Astrocyte (in vitro differentiated cells and primary cell): ENCODE data around the gene CARD14.

ENCODE experiments used
- EZH2 ChIP-seq: IDR thresholded peaks from 2 replicates; pipeline ENCODE4 v1.6.1; 2012; ENCODE audit warnings: mild to moderate bottlenecking, low read length, inconsistent platforms; ENCODE audit not compliant: insufficient read depth
- TF ChIP-seq, protein P1 (sequence below): IDR thresholded peaks from 2 replicates; pipeline ENCODE4 v1.5.1; 2011; ENCODE audit warnings: low read depth, mild to moderate bottlenecking, inconsistent platforms, low read length, moderate library complexity; ENCODE audit not compliant: insufficient read depth

DNA sequence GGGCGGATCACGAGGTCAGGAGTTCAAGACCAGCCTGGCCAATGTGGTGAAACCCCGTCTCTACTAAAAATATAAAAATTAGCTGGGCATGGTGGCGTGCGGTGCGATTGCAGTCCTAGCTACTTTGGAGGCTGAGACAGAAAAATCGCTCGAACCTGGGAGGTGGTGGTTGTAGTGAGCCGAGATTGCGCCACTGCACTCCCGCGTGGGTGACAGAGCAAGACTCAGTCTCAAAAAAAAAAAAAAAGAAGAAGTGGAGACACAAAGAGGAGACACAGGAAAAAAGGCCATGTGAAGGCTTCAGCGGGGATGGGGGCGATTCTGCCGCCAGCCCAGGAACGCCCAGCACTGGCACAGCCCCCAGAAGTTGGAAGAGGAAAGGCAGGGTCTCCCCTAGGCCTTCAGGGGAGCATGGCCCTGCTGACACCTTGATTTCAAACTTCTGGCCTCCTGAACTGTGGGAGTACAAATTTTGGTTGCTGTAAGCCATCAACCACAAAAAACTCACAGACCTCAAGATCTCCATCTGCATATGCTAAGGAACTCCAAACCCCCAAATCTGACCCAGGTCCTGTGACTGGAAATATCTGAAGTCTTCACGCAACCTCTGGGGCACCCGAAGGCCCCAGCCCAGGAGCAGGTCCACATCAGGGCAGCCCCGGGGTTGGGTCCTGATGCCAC, 43.3 kb downstream of the CARD14 start:
- TF ChIP-seq, protein P1, sequence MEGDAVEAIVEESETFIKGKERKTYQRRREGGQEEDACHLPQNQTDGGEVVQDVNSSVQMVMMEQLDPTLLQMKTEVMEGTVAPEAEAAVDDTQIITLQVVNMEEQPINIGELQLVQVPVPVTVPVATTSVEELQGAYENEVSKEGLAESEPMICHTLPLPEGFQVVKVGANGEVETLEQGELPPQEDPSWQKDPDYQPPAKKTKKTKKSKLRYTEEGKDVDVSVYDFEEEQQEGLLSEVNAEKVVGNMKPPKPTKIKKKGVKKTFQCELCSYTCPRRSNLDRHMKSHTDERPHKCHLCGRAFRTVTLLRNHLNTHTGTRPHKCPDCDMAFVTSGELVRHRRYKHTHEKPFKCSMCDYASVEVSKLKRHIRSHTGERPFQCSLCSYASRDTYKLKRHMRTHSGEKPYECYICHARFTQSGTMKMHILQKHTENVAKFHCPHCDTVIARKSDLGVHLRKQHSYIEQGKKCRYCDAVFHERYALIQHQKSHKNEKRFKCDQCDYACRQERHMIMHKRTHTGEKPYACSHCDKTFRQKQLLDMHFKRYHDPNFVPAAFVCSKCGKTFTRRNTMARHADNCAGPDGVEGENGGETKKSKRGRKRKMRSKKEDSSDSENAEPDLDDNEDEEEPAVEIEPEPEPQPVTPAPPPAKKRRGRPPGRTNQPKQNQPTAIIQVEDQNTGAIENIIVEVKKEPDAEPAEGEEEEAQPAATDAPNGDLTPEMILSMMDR: no peak
- TF ChIP-seq EZH2: no peak
